ENCODE data around the gene DIP2C. TPM values are rescaled to one million over a fixed set of nuclear protein-coding genes. Genes with fewer than 3 reads are reported as not detected.
A peak's percentile ranks its signal among the peaks of the same experiment; 100 is the strongest.

Gene DIP2C
- total RNA-seq, 2 donors from 2014 or later = 9.6 to 11.9 TPM

GRCh38 chr10:486666-487322 is 202.7 kb downstream of the DIP2C start:
- 94 to 96% methylated on average over 17 of the region's 17 CpGs for WGBS, 2 donors
- ATAC-seq (no peak), DNase-seq (no peak)
- TF ChIP-seq POLR2A (IDR thresholded peaks at IDR 0.05) (no peak), CTCF (IDR thresholded peaks at IDR 0.05) (no peak)
- no peaks in the 10 kb centered on the region for H3K36me3 ChIP-seq (replicated peaks in 1 of 2; ENCODE audit: insufficient read depth in 1 of 2, low read depth in 2 of 2)
- no peak overlapping the region for H3K4me3 ChIP-seq
- no peaks in the 10 kb centered on the region for H3K9me3 ChIP-seq
- intact Hi-C loops (cut with DNase I) = no loop called here
- no peak overlapping the region for H3K27ac ChIP-seq
- H3K27me3 ChIP-seq = no peaks in the 10 kb centered on the region
- peaks cover 10% of the 10 kb centered on the region for H3K4me1 ChIP-seq

GRCh38 chr10:486206-486605 is 203.3 kb downstream of the DIP2C start:
- DNase-seq (no peak), ATAC-seq (no peak)
- intact Hi-C loops (cut with DNase I) = no loop called here
- 76% methylated on average over 11 of the region's 11 CpGs for WGBS, 2 donors
- TF ChIP-seq CTCF (IDR thresholded peaks at IDR 0.05) (no peak), POLR2A (IDR thresholded peaks at IDR 0.05) (no peak)
- Histone ChIP-seq H3K27me3 (no peaks in the 10 kb centered on the region), H3K9me3 (no peaks in the 10 kb centered on the region), H3K4me1 (peaks cover 13% of the 10 kb centered on the region), H3K36me3 (replicated peaks in 1 of 2; ENCODE audit: insufficient read depth in 1 of 2, low read depth in 2 of 2) (no peaks in the 10 kb centered on the region), H3K4me3 (no peak overlapping the region), H3K27ac (no peak overlapping the region)

- Histone ChIP-seq H3K4me3 (no peak overlapping the region), H3K4me1 (peaks cover 17% of the 10 kb centered on the region), H3K9me3 (no peaks in the 10 kb centered on the region), H3K27ac (peak overlapping the region in 1 of 4 donors; percentile 39), H3K27me3 (no peaks in the 10 kb centered on the region), H3K36me3 (replicated peaks in 1 of 2; ENCODE audit: insufficient read depth in 1 of 2, low read depth in 2 of 2) (no peaks in the 10 kb centered on the region)
- ATAC-seq = no peak
- DNase-seq = no peak
- 55 to 58% methylated on average over 7 of the region's 7 CpGs for WGBS, 2 donors
- TF ChIP-seq POLR2A (IDR thresholded peaks at IDR 0.05) (no peak), CTCF (IDR thresholded peaks at IDR 0.05) (no peak)
- intact Hi-C loops (cut with DNase I) = no loop called here
These were observed 203.7 kb downstream of the DIP2C start for GRCh38 chr10:485776-486175.

GRCh38 chr10:484925-485661 is 204.4 kb downstream of the DIP2C start:
- no peaks in the 10 kb centered on the region for H3K36me3 ChIP-seq (replicated peaks in 1 of 2; ENCODE audit: insufficient read depth in 1 of 2, low read depth in 2 of 2)
- H3K27me3 ChIP-seq = no peaks in the 10 kb centered on the region
- ATAC-seq (peak; percentile 23), DNase-seq (no peak)
- peaks cover 17% of the 10 kb centered on the region for H3K4me1 ChIP-seq
- no peaks in the 10 kb centered on the region for H3K9me3 ChIP-seq
- no peak overlapping the region for H3K4me3 ChIP-seq
- H3K27ac ChIP-seq = peak overlapping the region in 3 of 4 donors; percentile 33 to 63 (median 39)
- 67 to 70% methylated on average over 24 to 31 of the region's 31 CpGs for WGBS, 2 donors
- intact Hi-C loops (cut with DNase I) = no loop called here
- no peak for TF ChIP-seq CTCF (IDR thresholded peaks at IDR 0.05)
- no peak for TF ChIP-seq POLR2A (IDR thresholded peaks at IDR 0.05)
